ENCODE data around the gene CHD9NB.

The CHD9NB gene

DNA sequence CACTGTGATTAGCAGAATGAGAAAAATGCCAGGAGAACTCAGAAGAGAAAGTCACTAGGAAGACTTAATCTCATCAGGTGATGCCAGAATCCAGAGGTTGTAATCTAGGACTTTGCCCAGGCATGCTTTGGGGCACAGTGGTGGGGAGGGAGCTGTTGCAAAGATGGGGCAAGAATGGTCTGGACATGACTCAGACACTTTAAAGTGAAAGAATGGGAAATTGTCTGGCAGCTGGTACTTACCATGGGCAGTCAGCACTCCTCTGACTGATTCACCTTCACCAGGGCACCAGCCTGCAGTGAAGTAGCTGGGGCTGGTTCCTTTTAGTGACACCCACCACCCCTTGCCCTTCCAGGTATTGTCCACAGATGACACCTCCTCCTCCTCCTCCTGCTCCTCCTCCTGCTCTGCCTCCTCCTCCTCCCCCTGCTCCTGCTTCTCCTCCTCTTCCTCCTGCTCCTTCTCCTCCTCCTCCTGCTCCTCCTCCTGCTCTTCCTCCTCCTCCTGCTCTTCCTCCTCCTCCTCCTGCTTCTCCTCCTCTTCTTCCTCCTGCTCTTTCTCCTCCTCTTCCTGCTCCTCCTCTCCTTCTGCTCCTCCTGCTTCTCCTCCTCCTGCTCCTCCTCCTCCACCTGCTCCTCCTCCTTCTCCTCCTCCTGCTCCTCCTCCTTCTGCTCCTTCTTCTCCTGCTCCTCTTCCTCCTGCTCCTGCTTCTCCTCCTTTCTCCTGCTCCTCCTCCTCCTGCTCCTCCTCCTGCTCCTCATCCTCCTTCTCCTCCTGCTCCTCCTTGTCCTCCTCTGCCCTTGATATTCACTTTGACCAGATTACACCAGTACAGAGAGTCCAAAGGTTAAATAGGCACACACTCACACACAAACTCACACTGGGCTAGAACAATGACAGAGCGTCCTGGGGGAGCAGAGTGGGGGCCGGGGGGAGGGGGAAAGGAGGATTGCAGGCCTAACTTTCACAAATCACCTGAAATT is at the start of gene CHD9NB:
Gene CHD9NB (minus strand): TSS at position 379 of the 983 bp plus-strand sequence. CDS start 8,739 bp downstream, outside the sequence.
- no peak for DNase-seq

GRCh38 chr16:53100889-53101288 is 48.2 kb upstream of the CHD9NB start:
- DNase-seq = no peak

DNA sequence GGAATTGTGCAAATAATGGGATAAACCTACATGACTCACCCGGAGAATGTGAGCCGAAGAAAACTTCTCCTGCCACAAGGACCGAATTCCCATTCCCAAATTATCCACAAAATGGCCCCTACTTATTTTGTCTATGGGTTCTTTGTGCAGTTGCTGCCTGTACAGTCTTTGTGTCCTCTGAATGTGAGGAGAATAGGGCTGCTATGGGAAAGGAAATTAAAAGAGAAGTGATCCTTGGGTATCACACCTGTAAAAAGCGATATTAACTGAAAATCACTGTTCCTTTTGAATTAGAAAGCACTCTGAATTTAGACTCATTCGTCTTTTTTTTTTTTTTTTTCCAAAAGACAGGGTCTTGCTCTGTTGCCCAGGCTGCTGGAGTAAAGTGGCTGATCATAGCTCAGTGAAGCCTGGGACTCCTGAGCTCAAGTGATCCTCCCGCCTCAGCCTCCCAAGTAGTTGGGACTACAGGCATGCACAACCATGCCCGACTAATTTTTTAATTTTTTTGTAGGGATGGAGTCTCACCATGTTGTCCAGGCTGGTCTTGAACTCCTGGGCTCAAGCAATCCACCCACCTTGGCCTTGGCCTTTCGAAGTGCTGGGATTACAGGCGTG is 47.5 kb upstream of the CHD9NB start:
- DNase-seq = no peak

DNA sequence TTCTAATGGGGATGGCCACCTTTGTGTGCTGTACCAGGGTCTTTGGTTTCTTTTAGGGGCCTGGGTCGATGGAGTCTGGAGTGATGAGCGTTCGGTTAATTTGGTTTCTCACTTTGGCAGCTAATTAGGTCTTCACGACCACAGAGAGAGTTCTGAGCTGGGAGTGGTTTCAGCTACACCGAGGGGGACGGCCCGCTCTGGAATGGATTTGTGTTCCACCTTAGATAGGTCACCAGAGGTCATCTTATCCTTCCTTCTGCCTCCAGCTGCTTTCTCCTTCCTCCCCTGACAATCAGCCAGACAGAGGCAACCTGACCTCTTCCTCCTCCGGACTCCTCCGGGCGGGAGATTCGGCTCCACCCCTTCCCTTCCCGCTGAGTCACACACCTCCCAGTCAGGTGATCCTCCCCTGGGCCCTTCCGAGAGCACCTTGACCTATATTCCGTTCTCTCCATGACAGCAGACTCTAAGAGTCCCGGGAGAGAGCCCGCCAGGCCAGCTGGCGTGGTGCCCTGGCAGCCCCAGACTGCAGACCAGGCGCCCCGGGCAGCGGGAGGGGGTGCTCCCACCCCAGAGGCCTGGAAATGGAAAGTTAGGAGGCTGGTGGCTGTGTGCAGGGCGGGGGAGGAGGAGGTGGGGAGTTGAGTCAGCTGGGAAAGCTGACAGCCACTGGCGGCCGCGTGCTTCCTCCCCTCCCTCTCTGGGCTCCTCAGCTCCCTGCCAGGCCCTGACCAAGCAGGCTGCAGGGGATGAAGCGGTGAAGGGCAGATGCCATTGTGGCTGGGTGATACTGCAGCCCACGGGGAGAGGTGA is 46.8 kb upstream of the CHD9NB start:
- DNase-seq = peak; percentile 88

DNA sequence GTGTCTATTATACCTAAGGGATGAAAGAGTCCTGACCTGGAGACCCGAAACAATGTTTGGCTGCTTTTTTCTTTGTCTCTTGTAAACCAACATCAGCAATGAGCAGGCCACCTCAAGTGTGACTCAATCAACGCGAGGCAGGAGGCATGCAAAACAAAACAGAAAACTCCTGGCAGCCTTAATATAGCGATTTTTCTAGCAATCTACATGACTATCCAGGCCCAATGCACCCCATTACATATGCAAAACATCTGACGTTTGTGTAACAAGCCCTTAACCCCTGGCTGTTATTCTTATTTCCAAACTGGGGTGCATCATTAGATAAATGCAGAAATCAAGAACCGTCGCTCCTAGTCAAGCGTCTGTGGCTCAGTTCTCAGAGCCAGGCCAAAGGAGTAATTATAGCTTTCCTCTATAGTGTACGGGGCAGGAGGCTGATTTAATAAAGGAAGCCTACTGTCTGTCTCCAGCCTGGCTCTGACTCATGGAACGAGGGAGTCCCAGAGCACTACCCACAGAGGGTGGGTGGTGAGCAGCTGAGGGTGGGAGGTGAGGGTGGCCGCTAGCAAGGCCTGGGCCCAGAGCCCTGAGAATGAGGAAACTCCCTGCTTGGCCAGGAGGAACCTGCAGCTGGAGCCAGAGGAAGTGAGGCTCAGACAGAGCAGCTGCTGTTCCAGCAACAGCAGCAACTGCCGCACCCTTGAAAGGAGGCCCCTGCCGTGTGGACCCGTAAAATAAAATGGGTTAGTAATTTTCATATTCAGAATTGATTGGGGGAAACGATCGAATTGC is 46.0 kb upstream of the CHD9NB start:
- peak; percentile 22 for DNase-seq

- DNase-seq = no peak
Measured at GRCh38 chr16:53097190-53097589, 44.5 kb upstream of the CHD9NB start.

- DNase-seq = peak; percentile 55
Measured at GRCh38 chr16:53094013-53094630, 41.4 kb upstream of the CHD9NB start.

DNA sequence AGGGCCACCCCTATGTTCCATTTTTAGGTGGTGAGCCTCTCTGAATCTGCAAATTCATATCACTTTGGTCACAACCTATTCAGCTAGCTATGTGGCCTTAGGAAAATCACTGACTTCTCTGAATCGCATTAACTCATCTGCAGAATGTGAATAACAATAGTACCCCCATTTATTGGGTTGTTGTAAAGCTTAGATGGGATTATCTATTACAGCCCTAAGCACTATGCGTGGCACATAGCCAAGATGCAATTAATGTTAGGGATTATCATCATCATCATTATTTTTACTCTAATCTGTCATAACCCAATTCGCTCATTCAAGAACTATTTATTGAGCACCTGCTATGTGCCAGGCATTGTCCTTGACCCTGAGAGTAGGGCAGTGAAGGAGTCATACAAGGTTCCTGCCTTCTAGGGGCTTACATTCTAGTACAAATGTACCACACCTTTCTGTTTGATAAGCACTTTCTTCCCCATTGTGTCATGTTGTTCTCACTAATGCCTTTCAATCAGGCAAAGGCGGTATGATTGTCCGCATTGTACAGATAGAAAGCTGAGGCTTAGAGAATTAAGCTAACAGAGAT is 40.6 kb upstream of the CHD9NB start:
- DNase-seq = no peak

- DNase-seq = no peak
Measured at GRCh38 chr16:53092284-53092683, 39.6 kb upstream of the CHD9NB start.

- no peak for DNase-seq
Measured at GRCh38 chr16:53091466-53092211, 38.9 kb upstream of the CHD9NB start.

- DNase-seq = no peak
Measured at GRCh38 chr16:53090591-53091411, 38.1 kb upstream of the CHD9NB start.

GRCh38 chr16:53090286-53090590 is 37.5 kb upstream of the CHD9NB start:
- DNase-seq = no peak

- DNase-seq = no peak
Measured at GRCh38 chr16:53089434-53090285, 37.0 kb upstream of the CHD9NB start.

DNA sequence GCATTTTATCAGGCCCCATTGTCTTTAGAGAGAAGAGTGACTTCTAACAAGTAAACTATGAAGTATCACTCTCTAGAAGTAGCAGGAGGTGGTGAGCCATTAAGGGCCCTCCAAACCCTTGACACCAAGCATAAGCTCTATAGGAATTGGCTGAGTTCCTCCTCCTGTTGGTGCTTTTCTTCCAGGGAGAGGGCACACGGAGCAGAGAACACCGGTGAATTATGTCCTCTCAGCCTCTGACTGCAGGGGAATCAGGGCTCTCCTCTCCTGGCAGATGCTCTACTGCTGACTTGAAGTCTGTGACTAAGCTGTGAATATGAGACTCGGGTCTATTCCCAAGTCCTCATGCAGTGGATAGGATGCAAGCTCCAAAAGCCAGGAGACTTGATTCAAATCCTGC is 34.4 kb upstream of the CHD9NB start:
- no peak for DNase-seq

GRCh38 chr16:53085931-53086421 is 33.3 kb upstream of the CHD9NB start:
- DNase-seq = no peak

GRCh38 chr16:53085369-53085843 is 32.7 kb upstream of the CHD9NB start:
- DNase-seq = no peak

DNA sequence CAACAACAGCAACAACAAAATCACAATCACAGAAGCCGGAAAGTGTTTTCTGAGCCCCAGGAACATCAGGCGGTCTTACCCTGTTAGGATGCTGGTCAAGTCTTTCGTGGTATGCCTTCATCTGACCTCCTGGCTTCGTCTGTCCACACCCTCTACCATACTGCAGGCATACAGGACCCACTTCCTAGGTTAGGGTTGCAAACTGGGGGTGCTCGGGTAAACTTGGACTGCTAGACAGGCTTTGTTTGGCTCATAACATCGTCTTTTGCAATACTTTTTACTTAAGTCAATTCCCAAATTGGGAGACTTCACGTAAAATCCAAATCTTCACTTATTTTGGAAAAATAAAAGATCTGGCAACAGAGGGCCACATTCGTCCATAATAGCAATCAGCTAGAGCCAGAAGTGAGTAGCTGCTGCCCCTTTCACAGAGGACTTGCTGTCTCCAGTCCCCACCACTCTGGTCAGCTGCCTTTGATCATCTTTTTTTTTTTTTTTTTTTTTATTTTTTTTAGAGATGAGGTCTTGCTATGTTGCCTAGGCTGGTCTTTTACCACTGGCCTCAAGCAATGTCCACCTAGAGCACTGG is 32.1 kb upstream of the CHD9NB start:
- DNase-seq = no peak

DNA sequence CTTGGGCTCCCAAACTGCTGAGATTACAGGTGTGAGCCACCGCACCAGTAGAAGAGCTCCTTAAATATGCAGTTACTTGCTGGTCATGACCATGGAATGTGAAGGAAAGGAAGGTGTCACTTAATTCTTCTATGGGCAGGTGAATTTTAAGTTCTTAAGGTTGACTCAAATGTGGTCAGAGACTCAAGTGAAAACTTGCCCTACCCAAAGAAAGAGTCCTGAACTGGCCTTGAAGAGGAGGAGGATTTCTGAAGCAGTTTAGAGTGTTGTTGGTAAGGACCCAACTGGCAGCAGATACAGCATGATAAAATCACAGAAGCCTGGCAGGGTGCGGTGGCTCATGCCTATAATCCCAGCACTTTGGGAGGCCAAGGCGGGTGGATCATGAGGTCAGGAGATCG is 31.4 kb upstream of the CHD9NB start:
- no peak for DNase-seq

All from DMS153 (cell line).